WTC11 (cell line): ENCODE results near the gene UEVLD. TPM values are rescaled to one million over a fixed set of nuclear protein-coding genes. Genes with fewer than 3 reads are reported as not detected.

Experiments used
- ATAC-seq: fragments of 200-7000 bp; cut with Tn5 transposase; 2 replicates; pipeline ENCODE4 v1.10.0; 2021; ENCODE audit warnings: mild to moderate bottlenecking, moderate library complexity
- CTCF ChIA-PET: fragments of 300-600 bp; sonication (Branson Sonifier 250); formaldehyde crosslinking; loops from one replicate; lab custom pipeline; 2021; ENCODE audit warnings: antibody characterized with exemption; lab: Charles Lee
- POLR2A ChIA-PET: fragments of 350-600 bp; sonication (Branson Sonifier 250); formaldehyde crosslinking; loops from one replicate; lab custom pipeline; 2021; ENCODE audit warnings: antibody characterized with exemption; lab: Charles Lee
- DNase-seq: peaks from one replicate; pipeline ENCODE4 v3.0.0; 2021; ENCODE audit warnings: low spot score
- H3K27ac Mint-ChIP-seq: 2 replicates; pipeline ENCODE4 v1.8.0; 2021; ENCODE audit warnings: mixed read lengths
- H3K27me3 Mint-ChIP-seq: 2 replicates; pipeline ENCODE4 v1.8.0; 2021; ENCODE audit warnings: low read depth, mild to moderate bottlenecking, moderate library complexity, mixed read lengths
- H3K36me3 Mint-ChIP-seq: 2 replicates; pipeline ENCODE4 v1.8.0; 2021; ENCODE audit warnings: mixed read lengths
- H3K4me1 Mint-ChIP-seq: 2 replicates; pipeline ENCODE4 v1.8.0; 2022; ENCODE audit warnings: mixed read lengths
- H3K4me3 Mint-ChIP-seq: 2 replicates; pipeline ENCODE4 v1.8.0; 2021; ENCODE audit warnings: mild to moderate bottlenecking, moderate library complexity, mixed read lengths
- H3K9me3 Mint-ChIP-seq: 2 replicates; pipeline ENCODE4 v1.8.0; 2021; ENCODE audit warnings: mixed read lengths
- CREM ChIP-seq: sonication (generic); formaldehyde crosslinking; IDR thresholded peaks from 2 replicates; pipeline ENCODE4 v1.8.1; 2022; ENCODE audit warnings: mild to moderate bottlenecking, missing genetic modification reagents, moderate library complexity
- CTCF ChIP-seq: fragments of 200-600 bp; IDR thresholded peaks from 2 replicates; pipeline ENCODE4 v1.8.0; 2022; ENCODE audit warnings: antibody characterized with exemption
- E2F5 ChIP-seq: sonication (generic); formaldehyde crosslinking; IDR thresholded peaks from 2 replicates; pipeline ENCODE4 v1.8.1; 2022; ENCODE audit warnings: mild to moderate bottlenecking, moderate library complexity, missing genetic modification reagents
- GABPB1 ChIP-seq: sonication (generic); formaldehyde crosslinking; IDR thresholded peaks from 2 replicates; pipeline ENCODE4 v1.8.1; 2023; ENCODE audit warnings: mild to moderate bottlenecking, missing genetic modification reagents
- IRF1 ChIP-seq: sonication (generic); formaldehyde crosslinking; IDR thresholded peaks from 2 replicates; pipeline ENCODE4 v1.8.0; 2023; ENCODE audit warnings: missing genetic modification reagents
- IRF2 ChIP-seq: sonication (generic); formaldehyde crosslinking; IDR thresholded peaks from 2 replicates; pipeline ENCODE4 v1.8.0; 2022; ENCODE audit warnings: low read depth, missing genetic modification reagents, borderline replicate concordance
- NR2C2 ChIP-seq: sonication (generic); formaldehyde crosslinking; IDR thresholded peaks from 2 replicates; pipeline ENCODE4 v1.8.0; 2022; ENCODE audit warnings: mild to moderate bottlenecking, missing genetic modification reagents
- PREB ChIP-seq: sonication (generic); formaldehyde crosslinking; IDR thresholded peaks from 2 replicates; pipeline ENCODE4 v1.8.1; 2022; ENCODE audit warnings: mild to moderate bottlenecking, missing genetic modification reagents, moderate library complexity, borderline replicate concordance
- SMAD3 ChIP-seq: sonication (generic); formaldehyde crosslinking; IDR thresholded peaks from 2 replicates; pipeline ENCODE4 v1.8.0; 2022; ENCODE audit warnings: missing genetic modification reagents, mild to moderate bottlenecking, borderline replicate concordance
- ZMAT4 ChIP-seq: fragments of 250-450 bp; sonication (Bioruptor Pico); IDR thresholded peaks from 2 replicates; pipeline ENCODE4 v1.9.0; 2021; ENCODE audit warnings: mild to moderate bottlenecking
- ZNF512 ChIP-seq: sonication (generic); formaldehyde crosslinking; IDR thresholded peaks from 2 replicates; pipeline ENCODE4 v1.8.1; 2022; ENCODE audit warnings: missing genetic modification reagents, borderline replicate concordance
- ZNF532 ChIP-seq: fragments of 250-450 bp; sonication (Bioruptor Pico); IDR thresholded peaks from 2 replicates; pipeline ENCODE4 v1.9.0; 2021; ENCODE audit warnings: mild to moderate bottlenecking, borderline replicate concordance
- total RNA-seq: library from RNA; stranded (reverse); gene quantifications from 3 replicates; pipeline ENCODE4 v1.2.3, GENCODE V29; 2021

The UEVLD gene
- total RNA-seq, 1 experiment from 2014 or later, result 7.5 TPM

GRCh38 chr11:18581825-18582224 lies 6.7 kb downstream of the UEVLD start (continued):
- TF ChIP-seq IRF1 (CRISPR knock-in tag) (no peak), GABPB1 (CRISPR knock-in tag) (no peak), ZMAT4 (CRISPR knock-in tag) (no peak), SMAD3 (CRISPR knock-in tag) (no peak)

GRCh38 chr11:18580113-18580766 lies 8.3 kb downstream of the UEVLD start:
- no peaks in the 10 kb centered on the region for H3K27me3 Mint-ChIP-seq
- TF ChIP-seq E2F5 (no peak), ZMAT4 (CRISPR knock-in tag) (no peak), NR2C2 (CRISPR knock-in tag) (no peak), ZNF512 (CRISPR knock-in tag) (no peak), ZNF532 (CRISPR knock-in tag) (no peak), PREB (CRISPR knock-in tag) (no peak)
- TF ChIP-seq, all 79 proteins: peak for 0
- Mint-ChIP-seq H3K36me3 (no peaks in the 10 kb centered on the region), H3K4me3 (no peak overlapping the region), H3K27ac (no peak overlapping the region), H3K9me3 (no peaks in the 10 kb centered on the region), H3K4me1 (0 out of 2 replicates have a peak, but pooled peaks cover 2% of the 10 kb centered on the region)
- ATAC-seq (no peak), DNase-seq (no peak)
- ChIA-PET POLR2A (no interaction called here), CTCF (interaction anchor here (0.7 to 2.6 kb wide), 2 partner anchors 40 to 368 kb away, joined by 3 to 6 read pairs; no protein-coding TSS in a partner anchor)

GRCh38 chr11:18578975-18579598 lies 9.4 kb downstream of the UEVLD start:
- CTCF ChIA-PET, result interaction anchor here (2.6 kb wide), 1 partner anchor 39 kb away, joined by 6 read pairs; no protein-coding TSS in a partner anchor
- TF ChIP-seq CREM (CRISPR knock-in tag) (no peak), ZNF512 (CRISPR knock-in tag) (no peak), CTCF (no peak), E2F5 (no peak), IRF2 (CRISPR knock-in tag) (no peak)

More at GRCh38 chr11:18578975-18579598, 9.4 kb downstream of the UEVLD start:
- DNase-seq (no peak), ATAC-seq (no peak; the same call in none of the 2 replicates)
- no peaks in the 10 kb centered on the region for H3K27me3 Mint-ChIP-seq
- POLR2A ChIA-PET, result no interaction called here
- H3K9me3 Mint-ChIP-seq, result no peaks in the 10 kb centered on the region
- H3K27ac Mint-ChIP-seq, result 0 out of 2 replicates have a peak overlapping the region, but pooled peaks have one; percentile 33
- 0 out of 2 replicates have a peak, but pooled peaks cover 2% of the 10 kb centered on the region for H3K4me1 Mint-ChIP-seq
- no peaks in the 10 kb centered on the region for H3K36me3 Mint-ChIP-seq
- no peak overlapping the region for H3K4me3 Mint-ChIP-seq
